GM19438 (cell line): ENCODE measurements around the gene CBX4.
A peak's percentile ranks its signal among the peaks of the same experiment; 100 is the strongest.

Experiments used
- ATAC-seq: cut with Tn5 transposase; IDR thresholded peaks from one replicate; pipeline ENCODE4 v1.9.1; 2021; ENCODE audit warnings: low read depth; ENCODE audit not compliant: unreplicated experiment

CBX4 gene

GRCh38 chr17:79839356-79840268 is at the start of gene CBX4:
CBX4 (minus strand) TSS chr17:79839440; CDS start chr17:79839251, 189 bp downstream.
- ATAC-seq = peak; percentile 52

GRCh38 chr17:79888009-79888540 is 48.8 kb upstream of the CBX4 start:
- no peak for ATAC-seq

DNA sequence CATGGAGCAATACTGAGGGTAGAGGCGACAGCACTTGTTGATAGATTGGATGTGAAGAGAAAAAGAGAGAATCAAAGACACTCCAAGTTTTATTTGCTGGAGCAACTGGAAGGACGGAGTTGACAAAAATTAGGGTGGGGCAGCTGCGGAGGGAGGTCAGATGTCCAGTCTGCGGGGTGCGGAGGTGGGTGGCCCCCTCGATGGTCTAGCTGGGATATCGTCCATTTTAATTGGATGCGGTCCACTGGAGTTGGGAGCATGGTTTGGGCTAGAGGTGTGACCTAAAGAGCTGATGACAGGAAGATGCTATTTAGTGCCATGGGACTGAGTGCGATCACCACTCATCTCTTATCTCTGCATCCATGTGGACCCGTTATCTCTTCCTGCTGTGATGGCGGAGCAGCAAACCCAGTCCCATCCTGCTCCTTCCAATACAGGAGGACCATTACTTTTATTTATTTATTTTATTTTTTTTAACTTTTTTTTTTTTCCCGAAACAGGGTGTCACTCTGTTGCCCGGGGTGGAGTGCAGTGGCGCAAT is 48.3 kb upstream of the CBX4 start:
- no peak for ATAC-seq

DNA sequence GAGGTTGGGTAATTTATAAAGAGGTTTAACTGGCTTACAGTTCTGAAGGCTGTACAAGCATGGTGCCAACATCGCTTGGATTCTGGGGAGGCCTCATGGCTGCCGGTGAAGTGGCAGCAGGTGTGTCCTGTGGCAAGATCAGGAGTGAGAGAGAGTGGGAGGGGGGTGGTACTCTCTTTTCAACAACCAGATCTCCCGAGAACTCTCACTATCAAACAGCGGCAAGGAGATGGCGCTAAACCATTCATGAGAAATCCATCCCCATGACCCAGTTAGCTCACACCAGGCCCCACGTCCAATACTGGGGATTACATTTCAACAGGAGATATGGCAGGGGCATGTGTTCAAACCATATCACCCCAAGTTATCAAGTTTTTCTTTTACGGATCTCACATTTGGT is 44.0 kb upstream of the CBX4 start:
- no peak for ATAC-seq

- ATAC-seq = no peak
Observed at GRCh38 chr17:79878329-79878947, 39.2 kb upstream of the CBX4 start.

GRCh38 chr17:79877041-79877440 is 37.8 kb upstream of the CBX4 start:
- ATAC-seq = no peak

GRCh38 chr17:79875511-79875910 is 36.3 kb upstream of the CBX4 start:
- no peak for ATAC-seq

GRCh38 chr17:79874329-79874981 is 35.2 kb upstream of the CBX4 start:
- ATAC-seq = no peak

GRCh38 chr17:79873583-79873982 is 34.3 kb upstream of the CBX4 start:
- no peak for ATAC-seq

DNA sequence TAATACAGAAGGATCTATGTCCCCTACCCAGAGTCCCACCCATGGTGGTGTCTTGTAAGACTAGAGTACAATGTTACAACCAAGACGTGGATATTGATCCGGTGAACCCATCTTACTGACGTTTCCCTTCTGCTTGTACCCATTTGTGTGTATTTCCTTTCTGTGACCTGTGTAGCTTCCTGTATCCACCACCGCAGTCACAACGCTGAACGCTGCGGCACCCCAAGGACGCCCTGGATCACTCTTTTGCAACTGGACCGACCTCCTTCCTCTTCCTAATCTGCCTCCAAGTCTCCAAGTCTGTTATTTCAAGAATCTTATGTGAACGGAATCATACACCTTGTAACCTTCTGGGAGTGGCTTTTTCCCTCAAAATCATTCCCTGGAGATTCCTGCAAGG is 33.5 kb upstream of the CBX4 start:
- ATAC-seq = no peak

DNA sequence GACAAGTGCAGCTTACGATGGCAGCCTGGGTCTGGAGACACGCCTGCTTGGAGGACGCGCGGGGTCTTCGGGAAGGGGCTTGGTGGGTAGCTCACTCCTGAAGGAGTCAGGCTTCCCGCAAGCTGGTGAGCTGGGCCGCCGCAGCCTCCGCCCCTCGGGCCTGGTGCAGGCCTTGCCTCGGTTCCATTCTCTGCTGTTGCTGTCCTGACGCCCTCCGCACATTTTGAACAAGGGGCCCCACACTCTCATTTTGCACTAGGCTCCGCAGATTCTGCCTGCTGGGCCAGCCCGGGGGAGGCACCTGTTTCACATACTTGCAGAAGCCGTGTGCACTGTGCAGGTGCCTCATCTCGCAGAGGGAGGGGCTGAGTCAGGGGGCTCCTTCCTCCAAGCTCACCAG is 31.9 kb upstream of the CBX4 start:
- no peak for ATAC-seq

DNA sequence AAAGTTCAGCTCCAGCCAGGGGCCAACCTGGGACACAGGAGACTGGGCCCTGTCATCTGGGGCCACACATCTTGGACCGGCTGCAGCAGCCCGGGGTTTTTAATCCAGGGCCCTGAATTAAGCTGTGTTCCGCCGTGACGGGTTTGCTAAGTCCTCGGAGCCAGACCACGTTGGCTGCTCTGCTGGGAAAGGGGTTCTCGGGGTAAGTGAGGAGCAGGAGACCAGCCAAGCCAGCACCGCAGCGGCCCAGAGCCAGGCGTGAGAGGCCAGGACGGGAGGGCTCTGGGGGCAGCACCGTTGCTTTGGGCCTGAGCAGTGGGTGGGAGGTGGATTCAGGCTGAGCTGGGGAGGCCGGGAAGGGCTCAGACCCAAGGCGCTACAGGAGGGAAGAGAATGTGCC is 31.3 kb upstream of the CBX4 start:
- ATAC-seq = no peak

- ATAC-seq = no peak
Observed at GRCh38 chr17:79866791-79867518, 27.7 kb upstream of the CBX4 start.

- ATAC-seq = no peak
Observed at GRCh38 chr17:79865351-79866210, 26.3 kb upstream of the CBX4 start.

GRCh38 chr17:79864617-79865250 is 25.5 kb upstream of the CBX4 start:
- no peak for ATAC-seq

DNA sequence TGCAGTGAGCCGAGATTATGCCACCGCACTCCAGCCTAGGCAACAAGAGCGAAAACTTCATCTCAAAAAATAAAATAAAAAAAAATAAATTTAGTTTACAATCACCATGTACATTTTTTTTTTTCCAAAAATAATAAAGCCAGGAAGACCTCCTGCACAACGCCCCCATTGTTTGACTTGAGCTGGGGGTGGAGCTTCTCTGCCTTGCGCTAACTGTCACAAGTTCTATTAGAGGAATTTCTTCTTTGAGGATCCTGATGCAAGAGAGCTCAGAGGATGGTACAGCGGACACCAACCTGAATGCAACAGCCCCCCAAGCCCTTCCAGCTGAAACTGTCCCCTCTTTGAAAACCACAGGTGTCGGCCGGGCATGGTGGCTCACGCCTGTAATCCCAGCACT is 24.9 kb upstream of the CBX4 start:
- ATAC-seq = no peak

GRCh38 chr17:79862771-79863440 is 23.7 kb upstream of the CBX4 start:
- no peak for ATAC-seq

DNA sequence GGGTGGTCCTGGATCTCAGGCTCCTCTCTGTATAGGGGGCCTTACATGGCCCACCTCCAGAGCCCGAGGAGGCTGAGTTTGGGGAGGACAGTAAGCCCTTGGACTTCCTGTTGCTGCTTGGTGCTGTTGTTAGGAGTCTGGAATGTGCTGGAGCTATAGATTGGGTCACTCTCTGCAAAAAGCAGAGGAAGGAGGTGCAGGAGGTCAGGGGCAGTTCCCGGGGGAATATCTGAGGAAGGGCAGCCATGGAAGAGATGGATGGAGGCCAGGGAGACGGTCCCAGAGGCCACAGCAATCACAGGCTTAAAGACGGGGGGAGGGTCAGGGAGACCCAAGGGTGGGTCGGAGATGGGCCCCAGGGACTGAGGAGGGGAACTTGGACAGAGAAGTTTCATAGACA is 23.0 kb upstream of the CBX4 start:
- no peak for ATAC-seq
